IMR-90 (cell line): ENCODE results near the gene XPR1.
"Not testable (repeated sequence)": the region's sequence is repeated elsewhere in the genome, so short reads cannot be mapped to it uniquely, and the experiment has no call there.

Experiments
- CEBPB ChIP-seq: IDR thresholded peaks from 2 replicates; pipeline ENCODE4 v1.6.1; 2012; ENCODE audit warnings: low read depth, low read length, improper control_type of control experiment
- FOS ChIP-seq: fragments of 150-350 bp; IDR thresholded peaks from 2 replicates; pipeline ENCODE4 v1.6.1; 2016; ENCODE audit warnings: low read depth, low read length
- MAFK ChIP-seq: IDR thresholded peaks from 2 replicates; pipeline ENCODE4 v1.6.1; 2012; ENCODE audit warnings: low read depth, low read length, improper control_type of control experiment
- MAZ ChIP-seq: IDR thresholded peaks from 2 replicates; pipeline ENCODE4 v1.6.1; 2012; ENCODE audit warnings: low read depth, mild to moderate bottlenecking, low read length, improper control_type of control experiment, moderate library complexity, borderline replicate concordance
- POLR2A ChIP-seq: IDR thresholded peaks from 2 replicates; pipeline ENCODE4 v1.6.1; 2012; ENCODE audit warnings: mild to moderate bottlenecking, low read depth, low read length
- RAD21 ChIP-seq: IDR thresholded peaks from 2 replicates; pipeline ENCODE4 v1.6.1; 2012; ENCODE audit warnings: low read length, improper control_type of control experiment
- TF ChIP-seq, protein P1 (sequence below): conservative IDR thresholded peaks from 2 replicates; pipeline ENCODE4 v1.5.1; 2012; ENCODE audit warnings: mild to moderate bottlenecking, low read depth, low read length, improper control_type of control experiment

DNA sequence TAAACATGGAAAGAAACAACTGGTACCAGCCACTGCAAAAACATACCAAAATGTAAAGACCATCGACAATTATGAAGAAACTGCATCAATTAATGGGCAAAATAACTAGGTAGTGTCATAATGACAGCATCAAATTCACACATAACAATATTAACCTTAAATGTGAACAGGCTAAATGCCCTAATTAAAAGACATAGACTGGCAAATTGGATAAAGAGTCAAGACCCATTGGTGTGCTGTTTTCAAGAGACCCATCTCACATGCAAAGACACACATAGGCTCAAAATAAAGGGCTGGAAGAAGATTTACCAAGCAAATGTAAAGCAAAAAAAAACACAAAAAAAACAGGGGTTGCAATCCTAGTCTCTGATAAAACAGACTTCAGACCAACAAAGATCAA lies 201.4 kb downstream of the XPR1 start:
- TF ChIP-seq MAZ, RAD21, FOS, CEBPB, POLR2A, MAFK: not testable (repeated sequence)
- TF ChIP-seq, protein P1, sequence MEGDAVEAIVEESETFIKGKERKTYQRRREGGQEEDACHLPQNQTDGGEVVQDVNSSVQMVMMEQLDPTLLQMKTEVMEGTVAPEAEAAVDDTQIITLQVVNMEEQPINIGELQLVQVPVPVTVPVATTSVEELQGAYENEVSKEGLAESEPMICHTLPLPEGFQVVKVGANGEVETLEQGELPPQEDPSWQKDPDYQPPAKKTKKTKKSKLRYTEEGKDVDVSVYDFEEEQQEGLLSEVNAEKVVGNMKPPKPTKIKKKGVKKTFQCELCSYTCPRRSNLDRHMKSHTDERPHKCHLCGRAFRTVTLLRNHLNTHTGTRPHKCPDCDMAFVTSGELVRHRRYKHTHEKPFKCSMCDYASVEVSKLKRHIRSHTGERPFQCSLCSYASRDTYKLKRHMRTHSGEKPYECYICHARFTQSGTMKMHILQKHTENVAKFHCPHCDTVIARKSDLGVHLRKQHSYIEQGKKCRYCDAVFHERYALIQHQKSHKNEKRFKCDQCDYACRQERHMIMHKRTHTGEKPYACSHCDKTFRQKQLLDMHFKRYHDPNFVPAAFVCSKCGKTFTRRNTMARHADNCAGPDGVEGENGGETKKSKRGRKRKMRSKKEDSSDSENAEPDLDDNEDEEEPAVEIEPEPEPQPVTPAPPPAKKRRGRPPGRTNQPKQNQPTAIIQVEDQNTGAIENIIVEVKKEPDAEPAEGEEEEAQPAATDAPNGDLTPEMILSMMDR: not testable (repeated sequence)
